CD4-positive, alpha-beta T cell treated with Interleukin-21 for 1 hour (primary cell): ENCODE measurements around the gene PPP1R17.
A peak's percentile ranks its signal among the peaks of the same experiment; 100 is the strongest.

ENCODE experiments used
- DNase-seq: peaks from one replicate; pipeline ENCODE4 v3.0.0-alpha.2; 2020

PPP1R17 gene

DNA sequence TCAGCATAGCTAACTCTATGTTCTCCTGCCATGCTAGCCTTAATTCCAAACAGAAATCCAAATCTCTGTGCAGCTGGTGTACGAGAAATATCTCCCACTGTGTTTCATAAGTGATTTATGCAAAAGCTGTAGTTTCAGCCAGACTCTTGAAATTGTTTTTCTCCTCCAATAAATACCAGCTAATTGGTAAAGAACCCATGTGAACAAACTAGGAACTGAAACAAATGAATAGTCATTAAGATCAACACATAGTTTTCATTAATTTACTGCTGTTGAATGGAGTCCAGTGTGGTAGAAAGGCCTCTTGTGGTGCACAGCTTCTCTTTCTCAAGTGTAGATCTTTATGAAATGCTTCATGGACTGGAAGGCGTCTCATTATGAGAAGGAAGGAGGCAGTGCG is 18.4 kb downstream of the PPP1R17 start:
- no peak for DNase-seq

DNA sequence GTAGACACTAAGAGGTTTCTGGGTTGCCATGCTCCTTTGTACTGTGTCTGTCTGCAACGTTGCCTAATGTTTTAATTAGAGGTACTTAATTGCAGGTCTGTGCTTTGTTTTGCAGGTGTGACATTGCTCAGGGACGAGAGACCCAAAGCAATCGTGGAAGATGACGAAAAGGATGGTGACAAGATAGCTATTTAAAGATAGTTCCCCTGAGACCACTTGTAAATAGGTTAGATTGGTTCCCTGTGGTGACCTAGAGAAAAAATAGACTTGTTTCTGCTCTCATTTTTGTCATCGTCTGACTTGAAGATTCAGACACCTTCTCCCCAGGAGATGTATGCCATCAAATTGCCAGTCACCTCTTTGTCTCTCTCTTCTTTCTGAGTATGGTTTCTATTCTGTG is 20.1 kb downstream of the PPP1R17 start:
- no peak for DNase-seq

DNA sequence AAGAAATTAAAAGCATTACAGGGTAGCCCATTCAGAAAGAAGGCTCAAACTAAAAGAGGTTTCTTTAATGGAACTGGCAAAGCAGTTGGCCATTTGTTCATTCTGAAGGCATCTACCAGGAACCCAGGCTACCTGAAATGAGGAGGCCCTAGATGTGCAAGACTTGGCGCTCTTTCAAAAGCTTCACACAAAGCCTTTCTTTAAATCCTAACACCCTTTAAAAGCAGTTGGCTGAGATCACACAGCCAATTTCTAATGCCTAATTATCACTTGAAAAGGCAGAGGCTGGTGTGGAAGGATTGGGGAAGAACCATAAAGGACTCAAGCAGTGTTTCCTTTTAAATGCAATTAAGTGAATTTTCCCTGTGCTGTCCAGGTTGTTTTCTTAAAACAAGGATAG is 23.2 kb downstream of the PPP1R17 start:
- DNase-seq, result no peak

DNA sequence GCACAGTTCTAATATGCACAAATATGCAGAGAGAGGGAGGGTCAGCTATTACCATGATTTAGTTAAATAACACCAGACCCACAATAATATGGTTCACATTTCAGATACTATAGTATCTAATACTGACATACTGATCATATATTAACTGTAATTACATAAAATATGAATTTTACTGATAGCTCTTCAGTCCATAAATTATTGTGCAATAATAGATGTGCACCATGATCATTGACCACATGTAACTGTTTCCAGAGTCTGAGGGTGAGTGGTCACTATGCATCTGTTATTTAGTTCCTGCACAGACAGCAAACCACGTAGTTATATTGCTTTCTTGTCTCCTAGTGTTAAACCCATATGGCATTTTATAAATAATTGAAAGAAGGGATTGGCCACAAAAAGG is 29.3 kb downstream of the PPP1R17 start:
- DNase-seq, result no peak

DNA sequence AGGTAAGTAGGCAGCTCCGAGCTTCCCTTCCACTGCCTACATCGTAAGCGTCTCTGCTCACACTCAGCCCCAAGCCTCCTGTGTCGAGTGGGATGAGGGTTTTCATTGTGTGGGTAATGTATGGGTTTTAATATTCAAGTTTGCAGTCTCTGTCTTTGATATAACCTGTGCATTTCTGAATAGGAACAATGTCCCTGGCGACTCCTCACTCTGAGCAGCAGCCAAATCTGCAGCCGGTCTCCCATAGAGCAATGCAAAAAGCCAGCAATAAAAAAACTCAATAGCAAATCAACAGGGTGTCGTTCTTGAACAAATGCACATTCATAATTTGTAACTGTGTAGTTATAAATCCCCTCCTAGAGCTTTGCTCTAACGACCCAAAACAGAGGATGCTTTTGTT is 33.4 kb downstream of the PPP1R17 start:
- no peak for DNase-seq

DNA sequence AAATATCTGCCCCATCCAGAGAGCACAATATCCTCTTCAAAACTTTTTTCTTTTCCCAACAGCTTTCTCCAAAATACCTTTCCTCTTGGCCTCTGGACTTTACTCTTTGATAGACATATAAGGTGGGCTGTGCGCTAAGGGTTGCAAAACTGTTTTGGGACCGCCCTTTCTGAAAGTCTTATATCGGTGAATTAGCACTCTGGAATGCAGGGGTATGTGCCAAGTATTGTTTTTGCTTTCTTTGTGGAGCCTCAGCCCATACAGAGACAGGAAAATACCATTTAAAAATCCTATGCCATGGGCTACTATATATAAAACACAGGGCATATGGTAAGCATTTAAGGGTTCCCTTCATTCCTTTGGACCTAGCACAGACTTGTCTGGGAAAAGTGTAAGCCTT is 37.7 kb downstream of the PPP1R17 start:
- DNase-seq, result no peak

GRCh38 chr7:31729195-31729804 is 42.3 kb downstream of the PPP1R17 start:
- no peak for DNase-seq

GRCh38 chr7:31734456-31734855 is 47.4 kb downstream of the PPP1R17 start:
- DNase-seq, result no peak

GRCh38 chr7:31735991-31736982 is 49.3 kb downstream of the PPP1R17 start:
- DNase-seq, result peak; percentile 4

DNA sequence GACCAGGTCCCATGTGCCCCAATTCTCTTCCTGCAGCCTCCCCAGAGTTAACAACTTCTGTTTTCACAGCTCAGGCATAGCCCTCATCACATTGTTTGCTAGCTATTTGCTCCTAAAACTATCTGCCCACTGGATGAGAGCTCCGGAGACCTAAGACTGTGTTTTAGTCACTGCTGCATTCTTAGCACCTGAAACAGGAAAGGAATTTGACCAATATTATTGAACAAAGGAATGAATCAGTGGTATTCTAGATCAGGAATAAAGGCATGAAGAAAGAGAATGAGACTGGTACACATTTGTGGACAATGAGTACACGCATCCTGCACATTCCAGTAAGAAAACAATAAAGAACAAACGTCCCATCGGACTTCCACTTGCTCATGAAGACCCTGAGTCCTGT is 54.8 kb downstream of the PPP1R17 start:
- DNase-seq, result no peak

- DNase-seq, result peak; percentile 13
These were observed 57.4 kb downstream of the PPP1R17 start for GRCh38 chr7:31744294-31744874.

GRCh38 chr7:31747553-31747952 is 60.5 kb downstream of the PPP1R17 start:
- no peak for DNase-seq

DNA sequence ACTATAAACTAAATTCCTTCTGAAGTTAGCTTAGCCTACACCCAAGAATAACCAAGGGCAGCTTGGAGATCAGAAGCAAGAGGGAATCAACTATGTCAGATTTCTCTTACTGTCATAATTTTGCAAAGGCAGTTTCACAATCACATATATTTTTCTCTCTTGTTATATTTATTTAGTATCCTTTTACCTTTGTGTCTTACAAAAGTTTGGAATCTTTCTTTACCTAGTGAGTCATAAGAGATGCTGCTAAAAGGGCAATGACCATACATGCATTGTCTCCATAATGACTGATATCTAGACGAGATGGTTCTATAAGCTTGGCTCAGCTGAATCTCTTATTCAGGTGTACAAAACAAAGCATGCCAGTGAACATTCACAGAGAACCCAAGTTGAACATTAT is 61.1 kb downstream of the PPP1R17 start:
- DNase-seq, result no peak

- DNase-seq, result no peak
These were observed 64.7 kb downstream of the PPP1R17 start for GRCh38 chr7:31751726-31752125.
